HG03378 (cell line): ENCODE measurements around the gene CDC34.
A peak's percentile ranks its signal among the peaks of the same experiment; 100 is the strongest.

Source experiments
- ATAC-seq: cut with Tn5 transposase; IDR thresholded peaks from one replicate; pipeline ENCODE4 v1.9.1; 2021; ENCODE audit warnings: mild to moderate bottlenecking, moderate library complexity; ENCODE audit not compliant: unreplicated experiment

CDC34 gene

GRCh38 chr19:518598-519231 lies 12.8 kb upstream of the CDC34 start:
- no peak for ATAC-seq

DNA sequence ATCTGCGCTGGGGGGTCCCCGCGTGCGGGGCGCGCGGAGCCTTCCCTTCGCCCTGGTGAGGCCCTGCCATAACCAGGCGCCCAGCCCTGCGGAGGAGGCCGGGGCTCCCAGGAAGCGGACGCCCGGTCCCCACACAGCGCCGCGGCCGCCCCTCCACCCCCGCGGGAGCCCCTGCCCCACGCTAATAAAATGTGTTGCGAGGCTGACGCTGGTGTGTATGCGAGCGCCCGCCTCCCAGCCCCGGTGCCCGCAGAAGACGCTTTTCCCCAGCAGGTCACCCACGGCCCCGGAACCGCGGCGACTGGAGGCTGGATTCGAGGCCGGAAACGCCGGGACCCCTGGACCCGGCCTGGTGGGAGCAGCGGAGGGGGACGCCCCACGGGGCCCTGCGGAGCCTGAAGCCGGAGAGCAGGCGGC lies 12.1 kb upstream of the CDC34 start:
- no peak for ATAC-seq

- ATAC-seq, result no peak
These were observed 8.8 kb upstream of the CDC34 start for GRCh38 chr19:522726-523125.

- ATAC-seq, result no peak
These were observed 7.4 kb upstream of the CDC34 start for GRCh38 chr19:524062-524674.

DNA sequence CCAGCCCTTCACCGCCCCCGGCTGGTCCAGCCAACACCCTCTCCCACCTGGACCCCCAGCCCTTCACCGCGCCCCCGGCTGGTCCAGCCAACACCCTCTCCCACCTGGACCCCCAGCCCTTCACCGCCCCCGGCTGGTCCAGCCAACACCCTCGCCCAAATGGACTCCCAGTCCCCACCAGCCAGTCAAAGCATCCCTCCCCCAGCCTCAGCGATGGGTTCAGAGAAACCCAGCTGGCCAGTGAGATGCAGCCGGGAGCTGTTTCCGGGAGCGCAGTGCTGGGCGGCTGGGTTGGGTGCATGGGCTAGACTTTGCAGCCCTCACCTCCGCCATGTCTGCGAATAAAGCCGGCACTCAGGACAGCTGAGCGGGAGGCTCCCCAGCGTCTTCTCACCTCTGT lies 6.5 kb upstream of the CDC34 start:
- no peak for ATAC-seq

- ATAC-seq, result no peak
These were observed 5.6 kb upstream of the CDC34 start for GRCh38 chr19:525857-526419.

DNA sequence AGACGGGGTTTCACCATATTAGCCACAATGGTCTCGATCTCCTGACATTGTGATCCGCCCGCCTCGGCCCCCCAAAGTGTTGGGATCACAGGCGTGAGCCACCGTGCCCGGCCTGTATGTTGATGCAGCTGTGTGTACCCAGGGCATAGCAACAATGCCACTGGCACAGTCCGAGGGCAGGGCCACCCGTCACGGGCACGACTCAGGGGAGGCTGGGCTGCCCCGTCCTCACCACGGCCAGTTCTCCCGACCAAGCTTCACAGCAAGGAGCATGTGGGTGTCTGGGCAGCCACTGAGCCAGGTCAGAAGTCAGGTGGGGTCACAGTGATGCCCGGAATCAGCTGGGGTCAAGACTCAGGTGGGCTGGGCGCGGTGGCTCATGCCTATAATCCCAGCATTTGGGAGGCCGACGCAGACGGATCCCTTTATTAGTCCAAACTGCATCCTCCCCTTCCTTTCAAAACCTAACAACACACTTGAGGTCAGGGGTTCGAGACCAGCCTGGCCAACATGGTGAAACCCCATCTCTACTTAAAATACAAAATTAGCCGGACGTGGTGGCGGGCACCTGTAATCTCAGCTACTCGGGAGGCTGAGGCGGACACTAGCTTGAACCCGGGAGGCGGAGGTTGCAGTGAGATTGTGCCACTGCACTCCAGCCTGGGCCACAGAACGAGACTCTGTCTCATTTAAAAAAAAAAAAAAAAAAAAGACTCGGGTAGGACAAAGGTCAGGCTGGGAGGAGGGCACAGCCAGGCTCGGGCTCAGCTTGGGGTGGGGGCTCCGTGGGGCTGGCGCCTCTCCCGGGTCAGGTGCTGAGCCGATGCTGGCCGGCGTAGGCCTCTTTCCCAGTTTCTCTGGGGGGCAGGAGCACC lies 1.2 kb upstream of the CDC34 start:
- ATAC-seq, result no peak

GRCh38 chr19:531009-531752 lies 379 bp upstream of the CDC34 start:
- ATAC-seq, result peak; percentile 33

DNA sequence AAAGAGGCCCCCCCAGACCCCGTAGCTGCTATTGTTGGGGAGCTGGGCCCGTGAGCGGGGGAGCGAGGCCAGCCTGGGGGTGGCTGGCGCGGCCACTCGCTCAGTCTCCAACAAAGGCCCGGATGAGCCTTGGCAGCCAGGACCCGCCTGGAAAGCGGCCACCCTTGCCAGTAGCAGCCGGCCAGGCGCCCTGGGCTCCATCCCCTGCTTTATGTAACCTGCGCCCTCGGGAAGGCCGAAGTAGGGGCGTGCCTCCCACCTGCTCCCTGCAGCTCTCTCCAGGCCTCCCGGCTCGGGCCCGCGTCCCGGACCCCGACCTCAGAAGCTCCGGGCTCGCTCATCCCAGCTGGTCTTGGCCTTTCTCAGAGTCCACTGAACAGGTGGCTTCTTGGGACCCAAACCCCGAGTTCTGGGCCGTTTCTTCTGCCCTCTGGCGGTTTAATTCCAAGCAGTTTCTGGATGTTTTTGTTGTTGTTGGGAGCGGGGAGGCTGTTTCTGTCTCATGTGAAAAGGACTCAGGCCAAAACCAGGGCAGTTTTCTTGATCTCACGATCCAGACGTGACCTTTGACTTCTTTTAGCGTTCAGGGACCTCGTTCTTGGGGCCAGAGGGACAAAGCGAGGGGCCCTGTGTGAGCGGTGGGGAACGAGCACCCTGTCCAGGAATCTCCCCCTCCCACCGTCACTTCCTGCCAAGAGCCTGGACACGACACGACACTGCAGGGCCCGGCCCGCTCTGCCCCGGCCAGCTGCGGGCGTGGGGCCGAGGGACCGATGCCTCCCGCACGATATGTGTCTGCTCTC lies 1.2 kb downstream of the CDC34 start:
- no peak for ATAC-seq

DNA sequence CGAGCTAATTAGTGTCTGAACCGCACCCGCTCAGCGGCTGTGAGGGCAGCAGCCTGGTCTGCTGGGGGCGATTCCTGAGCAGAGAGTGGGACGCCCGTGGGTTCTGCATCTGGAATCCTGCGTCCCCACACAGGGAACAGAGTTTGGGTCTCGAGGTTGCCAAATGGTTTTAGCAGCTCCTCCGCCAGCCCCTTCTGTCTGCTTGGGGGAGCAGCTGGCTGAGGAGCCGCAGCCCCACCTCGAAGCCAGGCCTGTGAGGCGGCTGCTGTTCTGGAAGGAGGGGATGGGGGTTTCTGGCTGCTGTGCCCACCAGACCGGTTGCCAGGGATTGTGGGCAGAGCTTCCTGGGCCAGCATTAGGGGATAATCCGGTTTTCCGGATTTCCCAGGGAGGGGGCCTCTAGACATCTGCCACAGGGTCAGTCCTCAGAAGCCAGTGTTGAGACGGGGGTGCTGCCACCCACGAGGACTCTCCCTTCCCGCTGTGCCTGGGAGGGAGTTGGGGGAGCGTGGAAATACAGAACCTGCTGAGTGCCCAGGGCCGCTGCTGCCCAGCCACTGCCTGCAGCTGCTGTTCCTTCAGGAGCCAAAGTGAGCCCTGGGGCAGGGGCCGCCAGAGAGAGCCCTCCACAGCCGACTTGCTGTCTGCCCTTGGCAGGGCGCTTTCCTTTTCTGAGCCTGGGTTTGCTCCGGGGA lies 2.0 kb downstream of the CDC34 start:
- ATAC-seq, result no peak

DNA sequence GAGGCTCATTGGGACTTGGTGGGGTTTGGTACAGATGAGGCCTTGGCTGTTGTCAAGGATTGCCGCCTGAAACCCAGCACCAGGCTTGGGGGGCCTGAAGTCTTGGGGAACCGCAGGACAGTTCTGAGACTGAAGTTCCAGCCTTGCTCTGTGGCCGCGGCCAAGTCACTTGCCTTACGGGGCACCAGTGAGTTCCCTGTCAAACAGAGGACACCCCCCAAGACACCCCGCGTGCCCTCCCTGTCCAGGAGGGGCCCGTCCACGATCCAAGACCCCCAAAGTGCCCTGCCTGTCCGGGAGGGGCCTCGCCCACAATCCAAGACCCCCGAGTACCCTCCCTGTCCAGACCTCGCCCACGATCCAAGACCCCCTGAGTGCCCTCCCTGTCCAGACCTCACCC lies 2.5 kb downstream of the CDC34 start:
- no peak for ATAC-seq

GRCh38 chr19:535017-535835 lies 3.7 kb downstream of the CDC34 start:
- ATAC-seq, result no peak

DNA sequence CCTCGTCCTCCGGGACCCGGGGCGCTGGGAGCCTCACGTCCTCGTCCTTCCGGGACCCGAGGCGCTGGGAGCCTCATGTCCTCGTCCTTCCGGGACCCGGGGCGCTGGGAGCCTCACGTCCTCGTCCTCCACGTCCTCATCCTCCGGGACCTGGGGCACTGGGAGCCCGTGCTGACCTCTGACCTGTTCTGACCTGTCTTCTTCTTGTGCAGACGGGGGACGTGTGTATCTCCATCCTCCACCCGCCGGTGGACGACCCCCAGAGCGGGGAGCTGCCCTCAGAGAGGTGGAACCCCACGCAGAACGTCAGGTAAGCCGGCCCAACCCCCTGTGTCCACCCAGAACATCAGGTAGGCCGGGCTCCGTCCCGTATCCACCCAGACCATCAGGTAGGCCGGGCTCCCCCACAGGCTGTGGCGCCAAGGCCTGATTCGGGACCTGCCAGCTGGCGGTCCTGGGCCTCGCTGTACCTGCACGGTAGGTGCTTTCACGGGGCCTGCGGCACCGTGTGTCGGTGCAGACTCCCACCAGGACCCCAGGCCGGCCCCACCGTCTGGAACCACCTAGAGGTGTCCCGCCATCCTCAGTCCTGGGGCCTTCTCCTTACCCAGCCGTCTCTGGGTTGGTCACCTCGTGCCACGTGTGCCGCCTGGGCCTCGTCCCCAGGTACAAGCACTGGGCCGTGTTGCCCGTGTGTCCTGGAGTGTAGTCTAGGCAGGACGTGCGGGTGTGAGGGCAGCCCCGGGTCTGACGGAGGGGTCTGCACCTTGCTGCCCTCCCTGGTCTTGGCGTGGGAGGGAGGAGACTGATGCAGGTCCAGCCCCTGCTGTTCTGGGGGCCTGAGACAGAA lies 4.7 kb downstream of the CDC34 start:
- ATAC-seq, result no peak

DNA sequence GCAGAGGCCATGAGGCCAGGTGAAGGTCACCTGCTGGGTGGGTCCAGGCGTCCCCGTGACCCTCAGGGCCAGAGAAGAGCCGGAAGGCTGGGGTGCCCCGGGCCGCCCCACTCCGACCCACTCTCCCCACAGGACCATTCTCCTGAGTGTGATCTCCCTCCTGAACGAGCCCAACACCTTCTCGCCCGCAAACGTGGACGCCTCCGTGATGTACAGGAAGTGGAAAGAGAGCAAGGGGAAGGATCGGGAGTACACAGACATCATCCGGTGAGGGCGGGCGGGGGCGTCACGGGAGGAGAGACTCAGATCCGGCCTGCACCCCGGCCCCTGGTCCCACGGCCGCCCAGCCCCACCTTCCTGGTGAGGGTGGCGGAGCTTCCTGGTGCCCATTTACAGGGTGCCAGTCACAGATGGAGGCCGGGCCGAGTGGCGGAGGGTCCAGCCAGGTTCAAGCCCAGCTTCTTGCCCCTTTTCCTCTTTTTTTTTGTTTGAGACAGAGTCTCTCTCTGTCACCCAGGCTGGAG lies 5.4 kb downstream of the CDC34 start:
- ATAC-seq, result no peak

GRCh38 chr19:538641-539428 lies 7.3 kb downstream of the CDC34 start:
- no peak for ATAC-seq

DNA sequence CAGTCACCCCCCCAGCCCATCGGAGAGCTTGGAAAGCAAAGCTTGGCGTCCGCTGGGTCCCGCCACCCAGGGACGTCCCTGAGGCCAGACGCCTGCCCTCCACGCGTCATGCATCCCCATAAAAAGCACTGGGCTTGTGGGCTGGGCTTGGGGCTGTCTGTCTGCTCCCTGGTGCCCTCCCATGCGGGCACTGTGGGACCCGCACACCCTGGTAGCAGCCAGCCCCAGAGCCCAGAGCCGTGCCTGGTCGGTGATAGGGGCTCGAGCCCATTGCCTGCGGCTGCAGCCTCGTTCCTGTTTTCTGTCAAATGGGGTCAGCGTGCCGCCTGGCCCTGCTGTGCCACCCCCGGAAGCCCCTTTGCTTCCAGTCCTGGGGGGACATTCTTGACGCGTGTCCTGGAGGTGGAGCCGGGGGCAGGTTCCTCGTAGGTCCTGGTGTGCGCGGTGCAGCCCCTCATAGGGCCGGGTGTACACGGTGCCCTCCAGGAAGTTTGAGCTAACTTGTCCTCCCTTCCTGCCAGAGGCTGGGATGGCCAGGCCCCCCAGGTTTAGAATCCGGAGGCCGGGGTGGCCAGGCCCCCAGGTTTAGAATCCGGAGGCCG lies 8.0 kb downstream of the CDC34 start:
- ATAC-seq, result no peak
